Muscle of back (tissue), 11 donors: ENCODE results near the gene NGDN. TPM values are rescaled to one million over a fixed set of nuclear protein-coding genes. Genes with fewer than 3 reads are reported as not detected.

Experiments
- DNase-seq, 3 donors: peaks; one replicate each; pipeline versions ENCODE4 v3.0.0 to v3.0.0-alpha.2; 2013
- polyA plus RNA-seq, 10 donors: library from polyadenylated mRNA; unstranded; fragments of 120-200 nt; gene quantifications; one replicate each; pipeline ENCODE4 v1.2.1, GENCODE V29; 2013; ENCODE audit not compliant: insufficient read length in 10 of 10

Gene NGDN
- polyA plus RNA-seq, 10 donors: 33.5 to 44.0 (median 38.0) TPM

DNA sequence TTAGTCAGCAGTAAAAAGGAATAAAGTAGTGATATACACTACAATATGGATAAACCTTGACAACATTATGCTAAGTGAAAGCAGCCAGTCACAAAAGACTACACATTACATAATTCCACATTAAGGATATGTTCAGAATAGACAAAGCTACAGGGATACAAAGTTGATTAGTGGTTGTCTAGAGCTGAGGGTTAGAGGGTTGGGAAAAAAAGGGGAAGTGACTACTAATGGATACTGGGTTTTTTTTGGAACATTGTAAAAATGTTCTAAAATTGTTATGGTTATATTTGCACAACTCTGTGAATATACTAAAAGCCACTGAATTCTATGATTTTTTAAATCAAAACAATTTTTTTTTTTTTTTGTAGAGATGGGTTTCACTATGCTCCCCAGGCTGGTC, 4.8 kb upstream of the NGDN start:
- DNase-seq: no peak

DNA sequence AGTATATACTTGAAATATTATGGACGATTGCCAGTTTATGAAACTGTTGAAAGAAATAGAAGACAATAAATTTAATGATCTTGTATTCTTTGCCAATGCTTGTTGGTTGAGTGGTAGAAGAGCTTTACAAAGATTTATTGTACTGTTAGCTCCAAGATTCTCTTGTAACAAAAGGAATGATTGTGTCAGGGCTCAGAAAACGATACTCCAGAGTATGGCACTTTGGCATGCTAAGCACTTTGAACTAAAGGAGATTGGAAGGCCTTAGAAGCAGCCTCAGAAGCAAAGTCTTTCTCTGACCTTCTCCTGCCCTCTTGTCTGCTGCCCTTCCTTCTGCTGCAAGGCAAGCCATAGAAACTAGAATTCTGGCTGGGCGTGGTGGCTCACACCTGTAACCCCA, 4.2 kb upstream of the NGDN start:
- no peak for DNase-seq

DNA sequence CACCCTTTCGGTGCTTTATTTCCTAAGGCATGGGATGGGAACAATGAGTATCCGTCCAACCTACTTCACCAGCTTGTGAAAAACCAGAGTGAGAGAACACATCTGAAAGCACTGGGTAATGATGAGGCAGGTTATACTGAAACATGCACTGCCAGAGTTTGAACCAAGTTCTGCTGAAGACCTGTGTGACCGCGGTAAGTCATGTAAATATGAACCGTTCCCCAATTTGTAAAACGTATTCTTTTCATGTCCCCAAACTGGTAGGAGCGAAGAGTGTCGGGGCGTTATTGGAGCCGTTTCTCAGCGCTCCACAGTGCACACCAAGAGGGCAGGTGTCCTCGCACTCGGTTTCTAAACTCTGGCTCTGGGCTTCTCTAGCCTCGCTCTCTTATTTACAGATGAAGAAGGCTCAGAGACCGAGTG, 788 bp upstream of the NGDN start:
- no peak for DNase-seq

DNA sequence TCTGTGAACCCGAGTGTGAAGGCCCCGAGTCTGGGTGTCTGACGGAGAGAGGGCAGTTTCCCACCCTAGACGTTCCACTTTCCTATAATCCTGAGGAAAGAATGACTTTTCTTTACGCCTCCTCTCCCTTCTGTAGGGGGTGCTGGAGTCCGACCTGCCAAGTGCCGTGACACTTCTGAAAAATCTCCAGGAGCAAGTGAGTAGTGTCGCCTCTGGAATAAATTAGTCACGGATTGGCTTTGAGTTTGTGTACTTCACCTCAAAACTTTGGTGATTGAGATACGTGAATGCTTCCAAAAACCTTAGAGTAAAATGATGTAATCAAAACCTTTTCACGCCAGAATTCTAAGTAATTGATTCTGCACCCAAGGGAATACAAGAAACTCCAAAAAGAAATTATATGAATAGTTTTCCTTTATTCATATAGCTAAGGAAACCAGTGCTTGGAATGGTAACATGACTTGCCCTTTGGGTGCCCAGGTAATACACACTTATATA, 452 bp downstream of the NGDN start:
- DNase-seq: no peak

DNA sequence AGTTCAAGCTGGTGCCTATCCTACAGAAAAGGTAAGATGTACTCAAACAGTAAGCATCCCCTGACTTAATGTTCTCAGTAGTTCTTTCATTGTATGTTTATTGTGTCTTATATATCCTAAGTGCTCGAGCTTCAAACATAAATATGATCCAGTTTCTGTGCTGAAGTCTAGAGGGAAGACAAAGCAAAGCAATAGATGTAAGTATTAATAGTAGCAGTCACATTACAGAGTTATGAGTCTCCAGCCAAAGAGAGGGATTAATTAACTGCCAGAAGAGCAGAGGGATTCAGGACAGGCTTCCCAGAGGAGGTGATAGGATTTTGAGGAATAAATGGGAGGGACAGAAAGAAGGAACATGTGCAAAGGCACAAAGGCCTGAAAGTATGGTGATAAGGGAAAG, 1.4 kb downstream of the NGDN start:
- DNase-seq: no peak

DNA sequence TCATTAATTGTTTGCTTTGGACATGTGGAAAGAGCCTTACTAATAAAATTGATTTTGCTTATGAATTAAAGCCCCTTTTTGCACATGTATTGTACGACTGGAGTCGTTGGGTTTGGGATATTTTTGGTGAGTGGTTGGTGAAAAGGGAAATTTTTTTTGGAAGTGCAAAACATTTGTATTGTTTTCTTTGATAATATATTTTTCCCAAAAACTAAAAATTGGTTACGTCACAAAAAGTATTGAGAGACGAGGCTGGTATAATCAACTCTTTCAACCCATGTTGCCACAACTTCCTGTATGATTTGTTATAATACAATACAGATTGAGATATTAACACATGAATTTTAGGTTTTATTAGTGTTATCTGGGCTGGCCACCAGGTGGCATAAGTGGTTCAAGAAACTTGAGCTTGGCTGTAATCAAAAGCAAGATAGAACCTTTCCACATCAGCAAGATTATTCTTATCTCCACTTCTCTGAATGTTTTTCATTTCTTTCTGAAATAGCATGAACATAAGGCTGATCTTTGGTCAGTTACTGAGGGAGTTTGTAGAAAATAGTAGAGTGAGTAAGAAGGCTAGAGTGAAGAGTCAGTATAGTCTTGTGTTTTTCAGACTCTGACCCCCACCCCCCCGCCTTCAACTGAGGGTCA, 8.7 kb downstream of the NGDN start:
- peak; percentile 50 to 74 (median 65) for DNase-seq

DNA sequence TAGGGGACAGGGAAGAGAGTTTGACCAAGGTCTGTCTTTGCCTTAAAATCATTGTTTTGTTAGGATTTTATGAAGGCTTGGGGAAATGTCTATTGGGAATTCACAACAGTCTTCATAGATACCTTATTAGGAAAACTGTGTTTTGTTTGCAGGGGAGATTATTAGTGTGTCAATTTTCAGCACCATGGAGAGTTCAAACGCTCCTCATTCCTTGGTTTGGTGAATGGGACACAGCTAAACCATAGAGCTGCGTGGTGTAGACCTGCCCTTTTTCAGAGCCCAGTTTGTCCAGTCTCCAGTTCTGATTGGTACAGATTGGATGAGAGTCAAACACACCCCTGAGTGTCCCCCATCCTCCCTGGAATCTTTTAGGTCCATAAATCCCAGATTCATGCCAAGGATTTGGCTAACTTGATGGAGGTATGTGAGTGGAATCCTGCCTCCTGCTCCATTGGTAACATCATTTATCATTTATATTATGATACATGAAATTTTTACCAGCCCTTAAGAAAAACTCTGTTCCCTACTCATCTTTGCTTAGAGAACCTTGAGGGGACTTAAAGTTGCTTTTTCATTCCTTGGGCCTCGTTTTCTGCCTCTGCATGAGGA, 12.0 kb downstream of the NGDN start:
- peak in 1 of 3 donors; percentile 27 for DNase-seq

DNA sequence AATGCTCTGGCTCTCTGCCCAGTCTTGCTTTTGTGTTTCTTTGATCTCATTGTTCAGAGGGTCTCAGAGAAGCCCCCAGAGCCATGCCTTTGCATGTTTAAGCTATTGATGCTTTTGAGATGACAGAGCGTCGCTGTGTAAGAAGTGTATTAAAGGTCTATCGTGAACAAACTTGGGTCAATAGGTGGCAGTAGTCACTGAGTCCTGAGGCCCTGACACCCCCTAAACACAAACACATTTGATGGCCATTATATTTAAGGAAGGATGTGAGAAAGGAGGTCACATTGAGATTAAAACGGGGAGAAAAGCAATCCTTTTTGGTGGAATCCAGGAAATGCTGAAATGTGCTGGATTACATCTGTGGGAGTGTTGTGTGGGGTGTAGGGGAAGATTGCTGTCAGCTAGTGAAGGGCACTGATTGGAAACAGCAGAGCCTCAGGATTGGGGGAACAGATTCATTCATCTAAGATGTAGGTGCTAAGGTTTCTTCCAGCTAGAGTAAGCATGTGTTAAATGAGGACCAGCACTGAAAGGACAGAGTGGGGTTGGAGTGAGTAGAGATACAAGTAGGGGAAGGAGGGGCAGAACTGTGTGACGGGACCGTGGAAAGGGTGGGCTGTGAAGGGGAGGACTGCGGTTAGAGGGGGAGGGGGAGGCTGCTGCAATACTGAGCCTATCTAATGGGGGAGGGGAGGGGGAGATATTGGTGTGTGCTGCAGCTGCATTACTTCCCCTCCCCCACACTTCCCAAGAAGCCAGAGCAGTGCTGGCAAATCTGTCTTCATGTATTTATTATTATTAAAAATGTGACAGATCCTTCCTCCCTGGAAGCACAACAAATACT, 12.7 kb downstream of the NGDN start:
- no peak for DNase-seq

DNA sequence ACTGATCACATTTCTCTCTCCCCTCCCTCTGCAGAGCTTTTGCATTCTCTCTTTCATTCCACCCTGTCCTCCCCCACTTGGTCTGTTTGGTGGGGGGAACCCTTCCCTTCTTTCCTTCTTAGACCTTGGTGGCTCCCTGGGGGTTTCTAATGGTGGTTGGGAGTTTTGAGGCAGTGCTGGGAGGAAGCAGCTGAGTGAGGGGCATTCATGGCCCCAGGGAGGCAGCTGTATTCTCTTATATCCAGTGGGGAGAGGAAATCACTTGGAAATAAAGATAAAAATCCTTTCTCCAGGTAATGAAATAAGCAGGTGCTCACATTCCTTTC, 13.3 kb downstream of the NGDN start:
- DNase-seq: no peak

DNA sequence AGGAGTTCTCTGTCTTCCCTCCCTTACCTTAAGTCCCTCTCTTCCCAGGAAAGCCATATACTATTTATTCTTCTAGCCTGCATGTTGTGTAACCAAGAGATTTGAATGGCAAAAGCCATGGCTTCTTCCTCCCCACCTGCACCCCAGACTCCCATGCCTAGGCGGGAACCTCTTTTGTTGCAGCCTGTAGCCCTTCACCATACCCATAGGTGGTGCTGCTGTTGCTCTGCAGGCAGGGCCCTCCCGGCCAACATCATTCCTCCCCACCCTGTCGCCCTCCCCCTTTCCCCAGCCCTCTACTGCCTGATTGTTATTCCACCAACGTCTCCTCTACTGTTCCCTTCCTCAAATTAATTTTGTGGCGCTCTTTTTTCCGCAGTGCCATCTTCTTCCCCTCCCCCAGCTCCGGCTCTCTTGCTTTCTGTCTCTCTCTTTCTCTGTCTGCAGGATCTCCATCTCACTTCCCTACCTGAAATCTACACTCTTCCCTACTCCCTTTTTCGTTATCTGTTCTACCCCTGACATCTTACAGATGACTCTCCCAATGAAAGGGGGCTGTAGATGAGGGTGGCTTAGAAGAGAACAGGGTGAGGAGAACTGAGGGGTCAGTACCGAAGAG, 13.8 kb downstream of the NGDN start:
- DNase-seq: no peak

DNA sequence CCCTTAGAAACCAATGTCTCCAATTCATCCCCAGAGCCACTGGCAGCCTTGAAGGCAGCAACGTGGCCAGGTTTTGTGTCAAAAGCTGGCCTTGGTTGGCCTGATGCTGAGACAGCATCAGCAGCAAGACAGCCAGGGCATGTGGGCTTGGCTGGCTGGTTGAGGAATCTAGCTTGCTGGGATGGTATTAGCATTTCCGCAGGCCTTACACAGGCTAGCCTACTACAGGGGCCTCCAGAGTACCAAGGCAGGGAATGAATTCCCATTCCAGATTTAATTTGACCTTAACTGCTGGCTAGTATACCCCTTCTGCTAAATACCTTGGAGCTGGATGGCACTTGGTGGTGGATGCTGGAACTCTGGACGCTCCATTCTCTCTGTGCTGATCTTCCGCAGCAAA, 15.8 kb downstream of the NGDN start:
- DNase-seq: no peak

DNA sequence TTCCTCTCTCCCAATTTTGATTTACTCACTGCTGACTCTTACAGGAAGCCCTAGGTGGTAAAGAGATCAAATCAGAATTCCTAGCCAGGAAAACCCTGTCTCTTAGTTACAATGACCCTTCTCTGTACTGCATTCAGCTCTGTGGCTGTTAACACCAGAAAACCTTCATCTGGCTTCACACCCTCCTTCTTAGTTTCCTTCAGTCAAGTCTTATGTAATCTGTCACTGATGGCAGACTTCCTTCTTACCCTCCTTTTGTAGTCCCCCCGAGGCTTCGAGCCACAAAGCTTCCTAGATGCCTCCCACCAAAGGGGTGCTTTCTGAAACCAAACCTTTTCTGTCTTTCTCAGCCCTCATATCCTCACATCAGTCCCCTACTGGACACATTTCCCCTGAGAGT, 16.5 kb downstream of the NGDN start:
- no peak for DNase-seq

DNA sequence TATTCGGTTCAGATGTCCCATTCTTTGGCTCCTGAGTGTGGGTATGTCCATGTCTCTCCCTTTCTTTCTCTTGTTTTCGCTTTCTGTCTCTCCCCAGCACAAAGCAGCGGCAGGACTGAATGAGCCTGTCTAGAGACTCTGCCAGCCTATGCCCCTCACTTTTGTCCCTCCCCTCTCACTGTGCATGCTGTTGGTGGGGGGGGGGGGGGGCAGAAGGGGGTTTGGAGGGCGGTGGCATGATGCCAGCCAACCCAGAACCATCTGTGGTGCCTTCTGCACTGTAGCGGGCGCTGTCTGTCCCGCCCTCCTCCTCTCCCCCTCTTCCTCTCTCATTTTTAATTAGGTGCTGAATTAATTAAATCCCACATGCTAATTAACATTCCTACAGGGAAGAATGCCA, 17.7 kb downstream of the NGDN start:
- DNase-seq: no peak

DNA sequence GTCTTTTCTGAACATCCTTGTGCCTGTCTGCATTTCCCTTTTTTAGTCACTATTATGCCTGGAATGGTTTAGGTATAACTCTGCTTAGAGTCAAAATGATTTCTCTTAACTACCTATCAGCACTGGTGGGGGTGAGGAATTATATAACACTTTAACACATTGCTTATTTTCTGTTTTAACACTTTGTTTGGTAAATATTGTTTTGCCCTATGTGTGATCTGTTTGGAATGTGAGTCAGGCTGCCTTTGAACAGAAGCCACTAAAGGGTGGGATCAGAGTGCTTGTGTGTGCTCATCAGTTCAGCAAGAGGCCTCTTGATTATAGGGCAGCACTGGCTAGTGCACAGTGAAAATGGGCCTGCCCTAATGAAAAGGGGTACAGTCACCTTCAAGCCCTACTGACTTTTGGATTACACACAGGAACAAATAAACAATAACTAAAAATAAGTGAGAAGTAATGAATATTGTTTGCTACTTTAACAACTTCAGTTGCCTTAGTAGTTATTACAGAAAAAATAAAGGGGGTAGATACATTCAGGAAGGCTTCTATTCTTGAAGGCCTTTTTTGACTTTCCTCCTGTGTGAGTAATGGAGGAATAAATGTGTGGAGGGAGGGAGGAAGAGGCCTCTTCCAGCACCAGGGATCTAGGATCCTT, 23.2 kb downstream of the NGDN start:
- DNase-seq: no peak

DNA sequence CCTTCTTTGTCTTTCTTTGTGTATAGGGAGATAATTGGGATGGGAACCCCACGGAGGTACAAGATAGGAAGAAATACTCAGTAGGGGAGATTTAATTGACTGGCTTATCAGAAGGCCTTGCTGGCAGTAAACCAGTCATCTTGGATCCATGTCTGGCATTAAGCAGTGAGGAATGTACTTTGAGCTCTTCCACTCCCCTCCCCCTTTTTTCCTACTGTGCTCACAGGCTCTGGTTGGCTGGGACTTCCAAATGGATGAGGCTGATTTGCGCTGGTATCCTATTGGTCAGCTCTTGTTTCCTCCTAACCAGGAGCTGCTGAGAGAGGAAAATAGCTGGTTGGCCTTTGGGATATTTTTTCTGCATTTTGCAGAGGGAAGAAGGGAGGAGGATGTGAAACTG, 24.7 kb downstream of the NGDN start:
- no peak for DNase-seq

DNA sequence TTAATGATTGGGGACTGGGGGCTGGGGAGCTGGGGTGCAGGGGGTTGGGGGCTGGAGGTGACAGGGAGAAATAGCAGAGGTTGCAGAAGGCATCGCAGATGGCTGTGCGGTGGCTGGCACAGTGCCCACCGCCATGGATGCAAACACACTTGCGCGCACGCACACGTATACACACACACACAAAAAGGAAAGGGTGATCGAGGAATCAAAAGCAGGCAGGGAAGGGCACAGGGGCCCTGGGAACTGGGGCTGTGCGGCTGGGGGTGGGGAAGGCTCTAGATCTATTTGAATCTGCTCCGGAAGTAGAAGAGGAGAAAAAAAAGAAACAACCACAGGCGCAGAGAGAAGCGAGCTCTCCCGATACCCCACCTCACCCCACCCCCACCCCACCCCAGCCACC, 42.7 kb downstream of the NGDN start:
- no peak for DNase-seq

DNA sequence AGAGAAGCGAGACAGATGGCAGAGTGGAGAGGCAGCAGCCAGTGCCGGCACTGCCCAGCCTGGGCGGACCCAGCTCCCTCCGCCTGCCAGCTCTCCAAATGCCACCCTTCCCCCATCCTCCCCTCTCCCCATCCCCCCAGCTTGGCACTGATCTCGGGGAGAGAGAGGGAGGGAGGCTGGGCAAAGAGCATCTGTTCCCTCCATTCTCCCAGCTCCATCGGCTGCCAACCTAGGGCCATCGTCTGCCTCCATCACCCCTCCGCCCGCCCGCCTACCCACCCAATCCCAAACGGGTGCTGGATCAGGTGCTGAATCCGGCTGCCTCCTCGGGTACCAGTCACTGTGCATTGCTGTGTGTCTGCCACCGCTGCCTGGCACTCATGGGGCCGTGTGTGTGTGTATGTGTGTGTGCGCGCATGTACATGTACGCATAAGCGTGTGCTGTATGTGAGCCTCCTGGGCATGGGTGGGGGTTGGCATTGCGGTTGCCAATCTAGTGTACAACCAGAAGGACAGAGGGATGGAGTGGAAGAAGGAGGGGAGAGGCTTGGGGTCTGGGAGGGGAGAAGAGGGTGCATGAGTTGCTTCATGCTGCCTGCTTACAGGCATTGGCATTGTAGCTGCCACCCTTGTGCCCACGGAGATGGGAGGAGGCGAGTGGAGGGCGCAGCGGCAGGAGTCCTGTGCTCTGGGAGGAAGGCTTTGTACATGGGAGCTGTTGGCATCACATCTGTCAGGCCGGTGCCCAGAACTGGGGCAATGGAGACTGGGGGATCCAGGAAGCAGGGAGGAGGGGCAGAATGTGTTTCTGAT, 43.7 kb downstream of the NGDN start:
- DNase-seq: peak; percentile 26 to 30 (median 27)

DNA sequence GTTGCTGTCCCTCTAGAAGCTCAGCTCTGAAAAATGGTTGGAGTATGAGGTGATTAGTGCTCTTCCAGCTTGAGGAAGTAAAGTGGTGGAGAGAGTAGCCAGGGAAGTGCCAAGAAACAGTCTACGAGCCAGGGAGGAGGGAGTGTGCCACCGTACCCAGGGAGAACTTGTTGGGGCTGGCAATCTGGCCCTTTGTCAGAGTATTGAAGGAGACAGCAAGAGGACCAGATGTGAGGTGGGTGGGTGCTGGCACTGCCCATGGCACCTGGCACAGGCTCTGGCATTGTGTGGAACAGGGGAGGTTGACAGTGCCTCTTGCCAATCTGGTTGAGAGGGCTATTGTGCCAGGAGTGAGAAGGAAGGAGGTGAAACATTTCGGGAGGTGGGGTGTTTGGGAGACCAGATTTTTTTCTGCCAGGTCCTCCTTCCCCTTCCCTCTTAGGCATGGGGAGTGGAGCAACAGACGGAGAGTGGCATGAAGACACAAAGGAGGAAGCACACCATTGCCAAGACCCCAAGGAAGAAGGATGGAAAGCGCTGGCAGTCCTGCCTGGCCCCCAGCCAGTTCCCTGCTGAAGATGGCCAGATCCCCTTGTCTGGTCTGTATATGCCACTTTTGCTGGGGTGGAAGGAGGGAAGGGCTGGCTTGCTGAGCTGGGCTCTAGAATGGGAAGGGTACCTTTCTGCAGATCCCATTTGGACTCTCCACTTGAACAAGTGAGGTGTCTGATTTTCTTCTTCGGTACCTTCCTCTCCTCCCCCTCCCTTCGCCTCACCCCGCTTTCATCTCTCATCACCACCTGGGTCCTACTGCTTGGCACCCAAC, 44.5 kb downstream of the NGDN start:
- no peak for DNase-seq

DNA sequence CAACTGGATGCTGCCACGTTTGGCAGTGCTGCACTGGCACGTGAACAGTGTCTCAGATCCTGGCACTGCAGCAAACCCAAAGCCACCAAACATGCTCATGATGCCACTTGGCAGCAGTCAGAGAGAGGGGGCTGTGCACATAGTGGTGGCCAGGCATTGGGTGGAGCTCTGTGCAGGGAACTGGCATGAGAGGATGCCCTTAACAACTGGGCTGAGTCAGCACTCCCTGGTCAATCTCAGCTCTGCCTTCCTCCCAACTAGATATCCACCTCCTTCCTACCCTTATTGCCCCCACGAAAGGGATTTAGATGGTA, 45.1 kb downstream of the NGDN start:
- DNase-seq: no peak

DNA sequence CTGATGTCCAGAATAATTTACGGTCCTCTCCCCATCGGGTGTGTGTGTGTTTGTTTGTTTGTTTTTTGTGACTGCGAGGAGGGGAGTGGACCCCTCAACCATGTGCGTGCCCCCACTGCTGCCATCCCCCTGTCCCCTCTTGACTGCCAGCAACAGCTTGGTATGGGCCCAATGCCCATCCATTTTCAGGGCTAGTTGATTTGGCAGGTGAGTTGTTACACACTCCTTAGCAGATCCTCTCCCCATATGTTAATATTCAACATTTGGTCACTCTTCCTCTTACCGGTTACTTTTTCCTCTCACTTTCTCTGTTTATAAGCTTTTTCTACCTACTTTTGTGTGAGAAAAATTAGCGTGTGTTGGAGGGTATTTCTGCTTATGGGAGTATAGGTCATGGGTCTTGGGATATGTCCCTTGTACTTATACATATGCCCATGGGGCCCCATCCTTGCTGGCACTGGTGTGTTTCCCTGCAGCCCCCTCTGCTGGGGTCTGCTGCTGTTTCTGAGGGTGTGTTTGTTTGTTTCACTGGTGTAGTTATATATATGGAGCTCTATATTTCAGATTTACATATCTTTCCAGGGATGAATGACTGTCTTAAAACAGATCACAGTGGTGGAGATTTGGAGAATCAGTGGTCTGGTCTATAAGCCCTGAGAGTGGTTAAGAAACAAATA, 48.3 kb downstream of the NGDN start:
- DNase-seq: no peak
